HG03558 (cell line): ENCODE measurements around the gene SMIM32.

Experiments used
- ATAC-seq: cut with Tn5 transposase; IDR thresholded peaks from one replicate; pipeline ENCODE4 v1.9.1; 2021; ENCODE audit warnings: moderate number of reproducible peaks; ENCODE audit not compliant: unreplicated experiment; ENCODE audit errors: extremely low read depth

SMIM32 gene

GRCh38 chr5:136192526-136193321, at the start of gene SMIM32:
Gene SMIM32, minus strand, starts transcription at chr5:136193162. Its CDS starts 638 bp downstream, at chr5:136192524.
- no peak for ATAC-seq

- ATAC-seq, result no peak
These were observed 49.6 kb upstream of the SMIM32 start for GRCh38 chr5:136242611-136243010.

- ATAC-seq, result no peak
These were observed 49.2 kb upstream of the SMIM32 start for GRCh38 chr5:136242136-136242535.

GRCh38 chr5:136240894-136241293, 47.9 kb upstream of the SMIM32 start:
- ATAC-seq, result no peak

- ATAC-seq, result no peak
These were observed 43.6 kb upstream of the SMIM32 start for GRCh38 chr5:136236479-136237083.

DNA sequence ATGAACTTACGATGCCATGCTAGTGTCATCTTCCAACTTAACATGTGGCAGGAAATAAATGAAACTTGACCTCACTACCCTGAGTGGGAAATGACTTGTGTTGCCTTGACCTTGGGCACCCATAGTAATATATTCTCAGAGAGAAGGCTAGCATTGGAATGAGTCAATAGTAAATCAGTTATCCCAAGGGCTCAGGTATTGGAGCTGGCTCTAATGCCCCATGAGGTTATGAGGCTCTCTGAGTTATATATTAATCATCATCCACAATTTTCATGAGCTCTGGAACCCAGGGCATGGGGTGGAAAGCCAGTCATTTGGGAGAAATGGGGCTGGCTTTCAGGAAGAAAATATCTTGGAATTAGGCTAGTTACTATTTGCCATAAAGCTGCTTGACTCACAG, 42.4 kb upstream of the SMIM32 start:
- ATAC-seq, result no peak

GRCh38 chr5:136232316-136232715, 39.4 kb upstream of the SMIM32 start:
- no peak for ATAC-seq

- no peak for ATAC-seq
These were observed 37.2 kb upstream of the SMIM32 start for GRCh38 chr5:136230176-136230575.

- no peak for ATAC-seq
These were observed 35.3 kb upstream of the SMIM32 start for GRCh38 chr5:136228136-136228757.

- ATAC-seq, result no peak
These were observed 33.4 kb upstream of the SMIM32 start for GRCh38 chr5:136226401-136226800.

GRCh38 chr5:136225796-136226195, 32.8 kb upstream of the SMIM32 start:
- ATAC-seq, result no peak

DNA sequence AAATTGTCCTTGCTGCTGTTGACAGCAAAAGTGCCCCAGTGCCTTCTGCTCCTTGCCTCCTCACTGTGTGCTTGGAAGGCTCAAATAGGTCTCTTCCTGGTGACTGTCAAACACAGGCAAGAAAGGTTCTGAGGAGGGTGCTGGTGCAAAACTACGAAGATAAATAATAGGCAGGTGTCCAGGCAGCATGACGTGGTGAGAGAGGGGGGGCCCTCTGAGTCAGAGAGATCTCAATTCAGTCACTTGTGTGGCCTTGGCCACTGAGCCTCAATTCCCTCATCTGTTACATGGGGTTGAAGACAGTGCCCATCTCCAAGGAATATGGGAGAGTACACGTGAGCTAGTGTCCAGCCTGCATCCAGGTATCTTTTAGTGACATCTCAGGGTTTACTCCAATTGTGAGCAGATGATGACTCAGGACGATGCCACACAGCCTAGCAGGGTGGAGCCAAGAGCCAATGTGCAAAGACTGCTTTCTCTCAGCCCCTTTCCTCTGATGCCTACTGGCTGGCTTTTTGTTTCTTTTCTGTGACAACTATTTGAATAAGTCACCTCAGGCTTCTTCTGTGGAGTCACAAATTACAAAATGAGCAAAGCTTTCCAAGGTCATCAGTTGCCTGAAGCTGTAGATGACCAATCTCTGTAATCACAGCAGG, 29.7 kb upstream of the SMIM32 start:
- no peak for ATAC-seq

- ATAC-seq, result no peak
These were observed 28.4 kb upstream of the SMIM32 start for GRCh38 chr5:136221340-136221739.

- no peak for ATAC-seq
These were observed 23.3 kb upstream of the SMIM32 start for GRCh38 chr5:136216230-136216629.

- no peak for ATAC-seq
These were observed 22.9 kb upstream of the SMIM32 start for GRCh38 chr5:136215812-136216211.

GRCh38 chr5:136213919-136214493, 21.0 kb upstream of the SMIM32 start:
- no peak for ATAC-seq

DNA sequence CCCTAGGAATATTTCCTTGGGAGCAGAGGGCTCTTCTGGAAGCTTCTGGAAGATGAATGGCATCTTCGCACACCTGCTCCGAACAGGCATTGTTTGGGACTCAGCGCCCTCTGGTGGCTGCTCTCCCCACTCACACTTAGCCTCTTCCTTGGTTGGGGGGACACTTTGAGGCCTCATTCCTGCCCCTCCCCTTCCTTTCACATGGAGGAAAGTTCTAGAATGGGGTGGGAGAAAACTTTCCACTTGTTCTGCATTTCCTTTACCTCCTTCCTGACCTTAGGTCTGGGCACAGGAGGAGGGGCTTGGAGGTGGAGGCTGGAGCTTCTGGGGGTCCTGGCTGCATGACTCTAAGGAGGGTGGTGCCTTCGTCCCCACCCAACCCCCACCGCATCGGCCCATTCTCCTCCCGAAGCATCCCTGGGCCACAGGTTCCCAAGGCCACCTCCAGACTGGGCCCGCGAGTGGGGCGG, 19.3 kb upstream of the SMIM32 start:
- ATAC-seq, result no peak

DNA sequence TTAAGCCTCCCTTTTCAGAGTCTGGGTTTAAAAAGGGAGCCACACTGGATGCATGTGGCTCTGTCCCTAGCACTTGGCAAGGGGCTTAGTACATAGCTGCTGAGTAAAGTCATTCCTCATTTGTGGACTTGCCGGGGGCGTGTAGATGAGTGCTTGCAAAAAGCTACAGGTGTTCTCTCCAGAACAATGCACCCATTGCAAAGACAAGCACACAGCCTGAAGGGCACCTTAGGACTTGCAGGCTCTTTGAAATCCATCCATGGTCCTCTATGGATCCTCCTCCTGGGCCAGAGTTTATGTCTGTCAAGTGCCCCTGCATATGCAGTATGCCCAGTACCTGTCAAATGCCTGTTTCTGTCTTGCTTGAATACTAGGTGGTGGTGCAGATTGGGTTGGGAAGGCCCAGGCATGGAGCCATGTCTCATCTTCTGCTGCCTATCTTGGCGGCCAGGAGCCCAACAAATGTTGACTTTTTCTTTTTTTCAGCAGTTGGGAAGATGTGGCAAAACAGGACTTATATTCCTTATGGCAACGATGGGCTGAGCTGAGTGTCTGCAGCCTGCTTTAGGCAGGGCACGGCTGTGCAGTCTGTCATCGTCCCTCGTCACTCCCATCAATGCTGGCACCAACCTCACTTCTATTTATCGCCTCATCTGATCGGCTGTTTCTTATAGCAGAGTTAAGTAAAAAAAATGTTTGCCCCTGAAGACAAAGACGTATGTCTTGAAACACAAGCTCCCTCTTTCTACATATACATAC, 18.5 kb upstream of the SMIM32 start:
- ATAC-seq, result no peak

DNA sequence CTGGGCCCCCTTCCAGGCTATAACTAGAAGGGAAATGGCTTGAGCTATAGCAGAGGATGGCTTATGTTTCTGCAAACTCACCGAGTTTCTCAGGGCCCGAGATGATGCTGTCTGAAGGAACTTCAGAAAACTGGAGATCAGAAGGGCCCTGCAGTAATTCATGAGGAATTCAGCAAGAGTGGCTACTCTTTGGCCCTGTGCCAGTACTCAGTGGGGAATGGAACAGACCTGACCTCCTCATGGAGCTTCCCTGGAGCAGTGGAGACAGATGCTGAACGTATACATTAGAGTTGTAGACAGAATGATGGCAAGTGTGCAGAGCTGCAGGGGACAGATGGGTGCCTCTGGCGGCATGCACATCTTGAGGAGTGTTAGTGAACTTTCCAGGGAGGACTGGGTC, 17.3 kb upstream of the SMIM32 start:
- ATAC-seq, result no peak
